HG03097 (cell line): ENCODE results near the gene AGTPBP1.

Source experiments
- ATAC-seq: cut with Tn5 transposase; IDR thresholded peaks from one replicate; pipeline ENCODE4 v1.9.1; 2021; ENCODE audit not compliant: unreplicated experiment, low FRiP score

AGTPBP1 gene

GRCh38 chr9:85508616-85509015 is 233.1 kb downstream of the AGTPBP1 start:
- ATAC-seq: no peak

- no peak for ATAC-seq
Measured at GRCh38 chr9:85505612-85506011, 236.1 kb downstream of the AGTPBP1 start.

GRCh38 chr9:85502815-85503655 is 238.7 kb downstream of the AGTPBP1 start:
- no peak for ATAC-seq

GRCh38 chr9:85501882-85502281 is 239.9 kb downstream of the AGTPBP1 start:
- ATAC-seq: no peak

- ATAC-seq: no peak
Measured at GRCh38 chr9:85501456-85501855, 240.3 kb downstream of the AGTPBP1 start.
